ENCODE data around the gene HDGFL2. TPM values are rescaled to one million over a fixed set of nuclear protein-coding genes. Genes with fewer than 3 reads are reported as not detected.

Gene HDGFL2
- total and polyA plus RNA-seq, 4 donors = 3.4 to 15.7 (median 14.1) TPM

GRCh38 chr19:4539693-4540581 is 67.8 kb downstream of the HDGFL2 start, which contains the start of gene LRG1 (continued):
- TF ChIP-seq REST (IDR thresholded peaks at IDR 0.05) = peak; percentile 90
- peak in 1 of 2 donors; percentile 78 for TF ChIP-seq GABPA (IDR thresholded peaks at IDR 0.05 in 1 of 2, conservative IDR thresholded peaks at IDR 0.05 in 1 of 2)
- TF ChIP-seq NR2F2 (IDR thresholded peaks at IDR 0.05) = peak; percentile 99
- peak; percentile 88 to 91 for TF ChIP-seq JUND (IDR thresholded peaks at IDR 0.05)
- TF ChIP-seq MAX (IDR thresholded peaks at IDR 0.05) = peak; percentile 100
- peak; percentile 100 for TF ChIP-seq TAF1 (conservative IDR thresholded peaks at IDR 0.05)
- TF ChIP-seq FOXA1 (IDR thresholded peaks at IDR 0.05) = peak; percentile 73
- peak; percentile 7 for TF ChIP-seq FOXA2 (IDR thresholded peaks at IDR 0.05)
- TF ChIP-seq HNF4G (IDR thresholded peaks at IDR 0.05) = peak; percentile 89
- peak; percentile 99 for TF ChIP-seq SP1 (IDR thresholded peaks at IDR 0.05)
- peak; percentile 99 to 100 for TF ChIP-seq EGR1 (IDR thresholded peaks at IDR 0.05; ENCODE audit: low read depth in 2 of 2)

GRCh38 chr19:4541114-4541805 is 69.2 kb downstream of the HDGFL2 start:
- TF ChIP-seq EGR1 (IDR thresholded peaks at IDR 0.05; ENCODE audit: low read depth in 2 of 2) = peak in 1 of 2 donors; percentile 84
- TF ChIP-seq RXRA (IDR thresholded peaks at IDR 0.05) = peak in 1 of 2 donors; percentile 48
- peak; percentile 43 for TF ChIP-seq YY1 (IDR thresholded peaks at IDR 0.05)
- no peak for TF ChIP-seq NR2F2 (IDR thresholded peaks at IDR 0.05)
- TF ChIP-seq FOXA1 (IDR thresholded peaks at IDR 0.05) = no peak
- TF ChIP-seq GABPA (IDR thresholded peaks at IDR 0.05 in 1 of 2, conservative IDR thresholded peaks at IDR 0.05 in 1 of 2) = no peak
- peak; percentile 59 to 63 for TF ChIP-seq HNF4A (conservative IDR thresholded peaks at IDR 0.05)
- TF ChIP-seq REST (IDR thresholded peaks at IDR 0.05) = no peak
- TF ChIP-seq RAD21 (IDR thresholded peaks at IDR 0.05) = no peak
- no peak for TF ChIP-seq TAF1 (conservative IDR thresholded peaks at IDR 0.05)
- TF ChIP-seq HNF4G (IDR thresholded peaks at IDR 0.05) = no peak
- TF ChIP-seq SP1 (IDR thresholded peaks at IDR 0.05) = peak; percentile 8
- TF ChIP-seq JUND (IDR thresholded peaks at IDR 0.05) = peak in 1 of 2 donors; percentile 21
- no peak for TF ChIP-seq CTCF (IDR thresholded peaks at IDR 0.05; ENCODE audit: low read depth, low read length, missing input control)
- no peak for TF ChIP-seq ZBTB33 (IDR thresholded peaks at IDR 0.05)
- peak; percentile 51 for TF ChIP-seq MAX (IDR thresholded peaks at IDR 0.05)
- TF ChIP-seq ATF3 (IDR thresholded peaks at IDR 0.05) = no peak
- TF ChIP-seq FOXA2 (IDR thresholded peaks at IDR 0.05) = no peak
- H3K36me3 ChIP-seq (ENCODE audit: control insufficient read depth in 4 of 4, insufficient read depth in 3 of 4, low read depth in 1 of 4, low read length in 3 of 4) = peaks cover 0 to 2% (median 0%) of the 10 kb centered on the region in 4 donors
- 39% methylated on average over 12 of the region's 12 CpGs for WGBS
- H3K9ac ChIP-seq (ENCODE audit: low read depth in 1 of 2, low read length in 2 of 2) = no peak overlapping the region
- H3K4me3 ChIP-seq (ENCODE audit: low read depth in 1 of 3, low read length in 3 of 3) = no peak overlapping the region
- peaks cover 9 to 26% (median 17%) of the 10 kb centered on the region in 4 donors for H3K4me1 ChIP-seq (ENCODE audit: control insufficient read depth in 4 of 4, insufficient read depth in 4 of 4, low read length in 3 of 4)
- peak overlapping the region; percentile 75 to 85 for H3K27ac ChIP-seq (ENCODE audit: low read depth in 1 of 2, low read length in 2 of 2)
- no peaks in the 10 kb centered on the region for H3K9me3 ChIP-seq (ENCODE audit: control insufficient read depth in 4 of 4, low read length in 3 of 4)
- DNase-seq (ENCODE audit: low spot score) = no peak
- H3K27me3 ChIP-seq (ENCODE audit: control insufficient read depth in 4 of 4, insufficient read depth in 4 of 4, low read length in 3 of 4) = no peaks in the 10 kb centered on the region

Data from liver (tissue), 9 donors.